ENCODE measurements around the gene NEU4.

NEU4 gene

DNA sequence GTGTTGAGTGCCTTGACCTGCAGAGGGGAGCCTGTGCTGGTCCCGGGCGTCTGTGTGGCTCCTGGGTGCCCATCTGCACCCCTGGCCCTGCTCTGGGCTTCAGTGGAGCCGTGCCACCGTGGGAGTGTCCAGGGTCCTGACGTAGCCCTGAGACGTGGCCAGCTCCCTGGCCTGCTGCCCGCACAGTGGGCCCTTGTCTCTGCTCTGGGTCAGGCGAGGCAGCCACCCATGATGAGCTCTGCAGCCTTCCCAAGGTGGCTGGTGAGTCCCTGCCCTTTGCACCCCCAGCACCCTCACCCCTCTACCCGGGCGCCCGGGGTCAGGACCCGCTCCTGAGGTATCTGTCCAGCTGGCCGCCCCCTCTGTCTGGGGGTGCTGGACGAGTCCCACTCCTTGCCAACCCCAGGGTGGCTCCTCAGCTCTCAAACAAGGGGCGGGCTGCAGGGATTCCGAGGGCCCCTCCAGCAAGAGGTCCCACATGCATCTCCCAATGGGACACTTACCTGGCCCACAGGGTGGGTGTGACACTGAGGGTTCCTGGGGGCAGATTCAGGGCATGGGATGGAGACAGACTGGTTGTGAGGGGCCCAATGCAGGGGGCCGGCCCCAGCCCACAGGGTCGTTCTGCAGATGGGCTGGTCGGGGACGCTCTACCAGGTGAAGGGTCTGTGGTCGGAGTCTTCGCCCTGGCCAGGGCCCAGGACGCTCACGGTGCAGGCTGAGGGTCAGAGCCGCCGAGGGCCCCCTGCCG, 2.4 kb downstream of the NEU4 start:
- TF ChIP-seq, protein P1, sequence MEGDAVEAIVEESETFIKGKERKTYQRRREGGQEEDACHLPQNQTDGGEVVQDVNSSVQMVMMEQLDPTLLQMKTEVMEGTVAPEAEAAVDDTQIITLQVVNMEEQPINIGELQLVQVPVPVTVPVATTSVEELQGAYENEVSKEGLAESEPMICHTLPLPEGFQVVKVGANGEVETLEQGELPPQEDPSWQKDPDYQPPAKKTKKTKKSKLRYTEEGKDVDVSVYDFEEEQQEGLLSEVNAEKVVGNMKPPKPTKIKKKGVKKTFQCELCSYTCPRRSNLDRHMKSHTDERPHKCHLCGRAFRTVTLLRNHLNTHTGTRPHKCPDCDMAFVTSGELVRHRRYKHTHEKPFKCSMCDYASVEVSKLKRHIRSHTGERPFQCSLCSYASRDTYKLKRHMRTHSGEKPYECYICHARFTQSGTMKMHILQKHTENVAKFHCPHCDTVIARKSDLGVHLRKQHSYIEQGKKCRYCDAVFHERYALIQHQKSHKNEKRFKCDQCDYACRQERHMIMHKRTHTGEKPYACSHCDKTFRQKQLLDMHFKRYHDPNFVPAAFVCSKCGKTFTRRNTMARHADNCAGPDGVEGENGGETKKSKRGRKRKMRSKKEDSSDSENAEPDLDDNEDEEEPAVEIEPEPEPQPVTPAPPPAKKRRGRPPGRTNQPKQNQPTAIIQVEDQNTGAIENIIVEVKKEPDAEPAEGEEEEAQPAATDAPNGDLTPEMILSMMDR (conservative IDR thresholded peaks at IDR 0.05; ENCODE audit: low read length): no peak
- no peak overlapping the region for H3K4me3 ChIP-seq (ENCODE audit: low read length)
- DNase-seq (ENCODE audit: low read depth): no peak

GRCh38 chr2:241811952-241812729, 3.1 kb downstream of the NEU4 start:
- no peak overlapping the region for H3K4me3 ChIP-seq (ENCODE audit: low read length)
- no peak for DNase-seq (ENCODE audit: low read depth)
- TF ChIP-seq, protein P1 (conservative IDR thresholded peaks at IDR 0.05; ENCODE audit: low read length): no peak

DNA sequence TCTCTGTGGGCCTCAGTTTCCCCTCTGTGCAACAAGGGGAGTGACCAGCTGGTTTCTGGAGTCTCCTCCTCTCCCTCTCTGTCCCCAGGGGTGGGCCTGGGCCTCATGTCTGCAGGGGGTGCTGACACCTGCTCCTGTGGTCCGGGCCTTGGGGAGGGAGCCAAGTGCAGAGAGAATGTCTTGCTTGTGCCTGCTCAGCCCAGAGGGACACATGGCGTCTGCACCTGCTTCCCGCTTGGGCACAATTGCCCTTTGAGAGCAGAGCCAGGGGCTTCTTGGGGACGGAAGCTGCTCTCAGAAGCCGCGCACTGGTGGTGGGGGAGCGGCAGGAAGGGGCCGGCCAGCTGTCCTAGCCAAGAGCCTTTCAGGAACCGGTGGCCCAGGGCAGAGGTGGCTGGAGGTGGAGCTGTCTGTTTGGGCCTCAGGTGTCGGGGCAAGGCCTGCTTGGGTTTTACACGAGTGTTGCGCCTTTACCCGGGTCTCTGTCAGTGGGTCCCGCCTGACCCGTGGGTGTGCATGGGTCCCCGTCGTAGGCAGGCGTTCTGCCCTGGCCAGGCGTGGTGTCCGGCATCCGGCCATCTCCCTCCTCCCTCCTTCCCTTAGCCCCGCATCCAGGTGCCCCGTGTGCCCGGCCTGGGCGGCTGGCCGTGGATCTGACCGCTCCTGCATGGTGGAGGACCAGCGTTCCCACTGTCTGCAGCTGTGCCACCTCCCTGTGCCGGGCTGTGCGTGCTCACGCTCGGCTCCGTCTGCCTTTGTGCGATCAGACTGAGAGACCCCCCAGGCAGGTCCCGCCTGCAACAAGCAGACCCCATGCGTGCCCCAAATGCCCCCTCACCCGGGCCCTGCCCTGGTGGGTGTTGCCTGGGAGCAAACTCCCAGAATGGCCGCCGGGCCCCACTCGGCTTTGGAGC, 4.0 kb downstream of the NEU4 start:
- no peak for DNase-seq (ENCODE audit: low read depth)
- no peak overlapping the region for H3K4me3 ChIP-seq (ENCODE audit: low read length)
- TF ChIP-seq, protein P1 (conservative IDR thresholded peaks at IDR 0.05; ENCODE audit: low read length): no peak

- TF ChIP-seq, protein P1 (conservative IDR thresholded peaks at IDR 0.05; ENCODE audit: low read length): no peak
- DNase-seq (ENCODE audit: low read depth): no peak
- no peak overlapping the region for H3K4me3 ChIP-seq (ENCODE audit: low read length)
These were observed 4.8 kb downstream of the NEU4 start for GRCh38 chr2:241813644-241814392.

DNA sequence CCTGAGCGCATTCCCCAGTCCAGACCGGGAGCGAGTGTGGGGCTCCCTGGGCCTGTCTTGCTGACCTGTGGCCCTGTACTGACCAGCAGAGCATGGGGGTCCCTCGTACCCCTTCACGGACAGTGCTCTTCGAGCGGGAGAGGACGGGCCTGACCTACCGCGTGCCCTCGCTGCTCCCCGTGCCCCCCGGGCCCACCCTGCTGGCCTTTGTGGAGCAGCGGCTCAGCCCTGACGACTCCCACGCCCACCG, 5.3 kb downstream of the NEU4 start:
- DNase-seq (ENCODE audit: low read depth): no peak
- no peak overlapping the region for H3K4me3 ChIP-seq (ENCODE audit: low read length)
- TF ChIP-seq, protein P1 (conservative IDR thresholded peaks at IDR 0.05; ENCODE audit: low read length): no peak

- no peak for DNase-seq (ENCODE audit: low read depth)
- TF ChIP-seq, protein P1 (conservative IDR thresholded peaks at IDR 0.05; ENCODE audit: low read length): no peak
- H3K4me3 ChIP-seq (ENCODE audit: low read length): no peak overlapping the region
These were observed 5.9 kb downstream of the NEU4 start for GRCh38 chr2:241814643-241815476.
